DMS114 treated with DMSO at 0.1 percent for 48 hours (cell line): Measurements from ENCODE around the gene TBC1D2B.
A peak's percentile ranks its signal among the peaks of the same experiment; 100 is the strongest.

Source experiments
- DNase-seq: peaks from one replicate; lab custom pipeline; 2025; ENCODE audit not compliant: unreplicated experiment; lab: John Stamatoyannopoulos, UW

TBC1D2B gene

GRCh38 chr15:78098131-78098755, 20.7 kb upstream of the TBC1D2B start:
- no peak for DNase-seq

DNA sequence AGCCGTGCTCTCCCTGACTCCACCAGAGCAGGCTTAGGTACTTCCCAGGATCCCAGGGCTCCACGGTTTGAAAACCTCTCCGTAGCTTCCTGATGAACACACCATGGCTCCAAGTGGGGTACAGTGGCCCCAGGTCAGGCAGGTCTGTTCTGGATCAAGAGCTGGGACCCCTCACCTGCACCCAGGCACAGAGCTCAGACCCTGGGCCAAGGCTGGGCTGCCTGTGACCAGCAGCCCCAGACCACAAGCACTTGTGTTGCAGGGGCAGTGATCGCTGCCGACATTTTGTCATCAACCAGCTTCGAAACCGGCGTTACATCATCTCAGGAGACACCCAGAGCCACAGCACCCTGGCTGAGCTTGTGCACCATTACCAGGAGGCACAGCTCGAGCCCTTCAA, 20.2 kb upstream of the TBC1D2B start:
- no peak for DNase-seq

- no peak for DNase-seq
Observed at GRCh38 chr15:78093242-78094020, 15.9 kb upstream of the TBC1D2B start.

DNA sequence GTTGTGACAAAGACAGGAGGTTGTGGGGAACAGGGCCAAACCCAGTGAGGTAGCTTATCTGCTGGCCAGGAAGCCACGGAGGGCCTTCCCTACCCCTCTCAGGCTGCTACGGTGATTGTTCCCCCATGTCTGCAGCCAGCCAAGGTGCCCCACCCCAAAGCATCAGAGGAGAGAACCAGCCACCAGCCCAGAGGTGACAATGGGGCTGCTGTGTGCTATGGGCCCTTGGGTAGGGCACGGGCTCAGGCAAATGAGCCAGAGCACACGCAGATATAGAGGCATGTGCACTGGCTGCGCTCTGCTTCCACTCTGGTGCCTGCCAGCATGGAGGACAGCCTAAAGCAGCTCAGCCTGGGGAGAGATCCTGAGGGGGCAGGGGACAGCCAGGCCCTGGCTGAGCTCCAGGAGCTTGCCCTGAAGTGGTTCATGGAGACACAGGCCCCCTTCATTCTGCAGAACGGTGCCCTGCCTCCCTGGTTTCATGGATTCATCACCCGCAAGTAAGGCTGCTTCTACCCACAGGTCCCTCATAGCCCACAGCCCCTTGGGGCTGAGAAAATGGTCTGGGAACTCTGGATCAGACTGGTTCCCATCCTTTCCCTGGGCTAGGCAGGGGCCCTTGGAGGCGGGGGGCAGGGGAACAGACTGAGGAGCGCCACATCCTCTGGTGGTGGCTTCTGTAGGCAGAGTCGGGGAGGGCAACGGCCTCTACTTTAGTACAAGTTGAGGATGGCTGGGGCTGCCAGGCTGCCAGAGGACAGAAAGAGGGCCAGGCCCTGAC, 14.9 kb upstream of the TBC1D2B start, which contains the start of gene SH2D7:
Gene SH2D7 (plus strand): TSS at position 301 of the 781 bp plus-strand sequence. CDS start 24 bp downstream, at position 325.
- DNase-seq: no peak

DNA sequence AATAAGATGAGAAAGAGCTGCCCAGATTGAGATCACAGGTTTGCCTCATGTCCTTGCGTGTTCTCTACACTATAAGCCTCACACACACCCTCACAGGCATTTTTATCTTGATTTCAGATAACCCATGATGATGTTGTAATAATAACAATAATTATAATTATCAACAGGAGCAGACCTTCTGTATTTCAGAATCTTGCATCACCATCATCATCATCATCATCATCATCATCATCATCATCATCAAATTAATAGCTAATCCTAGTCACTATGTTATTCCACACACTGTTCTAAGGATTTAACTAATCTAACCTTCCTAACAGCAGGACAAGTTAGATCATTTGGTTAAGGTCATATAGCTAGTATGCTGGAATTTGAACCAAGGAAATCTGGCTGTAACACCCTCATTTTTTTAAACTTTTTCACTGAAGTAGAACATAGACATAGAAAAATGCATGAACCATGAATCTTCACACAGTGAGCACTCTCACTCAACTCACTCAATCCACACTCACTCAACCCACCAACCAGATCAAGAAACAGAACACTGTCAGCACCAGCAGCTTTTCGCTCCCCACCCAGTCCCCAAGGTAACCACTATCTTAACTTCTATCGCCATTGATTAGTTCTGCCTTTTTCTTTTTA, 13.0 kb upstream of the TBC1D2B start:
- no peak for DNase-seq

- no peak for DNase-seq
Observed at GRCh38 chr15:78088773-78089080, 11.2 kb upstream of the TBC1D2B start.

- no peak for DNase-seq
Observed at GRCh38 chr15:78087951-78088772, 10.7 kb upstream of the TBC1D2B start.

- DNase-seq: no peak
Observed at GRCh38 chr15:78085928-78086327, 8.4 kb upstream of the TBC1D2B start.

GRCh38 chr15:78084449-78084750, 6.9 kb upstream of the TBC1D2B start:
- DNase-seq: no peak

- DNase-seq: no peak
Observed at GRCh38 chr15:78083687-78084448, 6.4 kb upstream of the TBC1D2B start.

DNA sequence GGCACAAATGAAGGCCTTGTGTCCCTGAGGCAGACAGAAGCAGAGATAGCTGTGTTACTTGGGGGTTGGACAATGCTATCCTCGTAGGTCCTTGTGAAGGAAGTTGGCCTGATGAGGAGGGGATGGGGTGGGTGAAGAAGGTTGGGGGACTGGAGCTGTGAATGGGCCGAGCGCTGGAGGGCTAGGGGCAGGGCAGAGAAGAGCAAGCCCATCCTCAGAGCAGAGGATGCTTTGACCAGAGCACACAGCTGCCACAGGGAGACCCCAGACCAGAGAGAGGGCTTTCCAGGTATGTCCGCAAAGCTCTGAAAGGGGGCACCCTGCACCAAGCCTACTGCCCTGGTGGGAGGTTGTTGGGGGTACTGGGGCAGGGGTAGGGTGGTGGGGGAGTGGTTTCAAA, 5.7 kb upstream of the TBC1D2B start:
- no peak for DNase-seq

DNA sequence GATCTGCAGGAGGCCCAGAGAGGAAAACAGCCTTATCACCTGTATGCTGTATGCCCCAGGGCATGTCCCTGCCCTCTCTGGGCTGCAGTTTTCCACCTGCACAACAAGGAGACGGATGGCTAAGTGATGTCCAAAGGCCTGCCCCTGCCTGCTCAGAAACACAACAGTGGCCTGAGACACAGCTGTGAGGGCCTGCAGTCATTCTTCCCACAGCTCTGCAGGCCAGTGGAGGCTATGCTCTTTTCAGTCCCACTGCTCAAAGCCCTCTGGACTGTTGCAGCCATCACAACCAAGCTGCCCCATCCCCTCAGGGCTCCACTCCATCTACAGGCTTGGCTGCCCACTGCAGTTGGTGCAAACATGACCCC, 5.2 kb upstream of the TBC1D2B start:
- DNase-seq: no peak

DNA sequence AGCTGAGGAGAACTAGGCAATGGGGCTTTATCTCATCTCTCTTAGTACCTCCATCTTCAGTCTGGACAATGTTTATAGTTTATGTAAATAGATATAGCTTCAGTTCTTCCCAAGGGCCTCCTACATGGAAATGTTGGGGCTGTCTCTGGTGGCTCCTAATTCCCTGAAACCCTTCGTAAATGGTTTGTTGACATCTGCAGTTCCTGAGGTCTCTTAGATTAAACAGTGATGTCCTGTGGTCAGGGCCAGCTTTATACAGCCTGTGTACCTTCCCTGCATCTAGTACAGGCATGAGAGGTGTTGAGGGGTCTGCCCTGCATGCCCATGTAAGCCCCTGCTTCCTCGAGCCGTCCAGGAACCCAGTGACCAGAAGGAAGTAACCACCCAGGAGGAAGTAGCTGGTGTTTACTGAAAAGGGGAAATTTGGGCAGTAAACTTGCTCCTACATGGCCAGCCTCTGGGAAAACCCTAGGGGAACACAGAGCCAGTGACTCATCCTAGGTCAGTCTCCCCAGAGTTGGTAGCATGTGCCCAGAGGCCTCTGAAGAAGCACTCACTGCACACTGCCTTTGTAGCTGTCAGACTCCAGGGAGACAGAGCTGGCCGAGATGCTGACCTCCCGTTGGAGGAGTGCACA, 4.7 kb upstream of the TBC1D2B start:
- DNase-seq: no peak

- DNase-seq: no peak
Observed at GRCh38 chr15:78080088-78080460, 2.6 kb upstream of the TBC1D2B start.

- DNase-seq: no peak
Observed at GRCh38 chr15:78079298-78080087, 2.0 kb upstream of the TBC1D2B start.

GRCh38 chr15:78077871-78078210, 330 bp upstream of the TBC1D2B start:
- DNase-seq: peak; percentile 52

GRCh38 chr15:78076231-78077052, 1.1 kb downstream of the TBC1D2B start:
- no peak for DNase-seq
